HepG2 (cell line): Measurements from ENCODE around the gene HYAL2. TPM values are rescaled to one million over a fixed set of nuclear protein-coding genes. Genes with fewer than 3 reads are reported as not detected.
A peak's percentile ranks its signal among the peaks of the same experiment; 100 is the strongest.

Source experiments
- ATF7 ChIP-seq, 2 experiments: fragments of 450-650 bp in 1 of 2; sonication (generic) in 1 of 2; formaldehyde crosslinking in 1 of 2; IDR thresholded peaks; 2 replicates each; pipeline versions ENCODE4 v1.4.0 to v1.6.1; 2016 to 2020; ENCODE audit warnings: antibody characterized with exemption in 1 of 2, mild to moderate bottlenecking in 1 of 2, missing genetic modification reagents in 1 of 2
- ELF4 ChIP-seq: sonication (generic); formaldehyde crosslinking; IDR thresholded peaks from 2 replicates; pipeline ENCODE4 v1.5.0; 2020; ENCODE audit warnings: missing genetic modification reagents, mild to moderate bottlenecking, moderate library complexity, borderline replicate concordance
- GLI4 ChIP-seq: sonication (generic); formaldehyde crosslinking; IDR thresholded peaks from 2 replicates; pipeline ENCODE4 v1.5.1; 2020; ENCODE audit warnings: missing genetic modification reagents, mild to moderate bottlenecking, moderate library complexity, borderline replicate concordance
- IRX3 ChIP-seq: sonication (generic); formaldehyde crosslinking; IDR thresholded peaks from 2 replicates; pipeline ENCODE4 v1.8.1; 2023; ENCODE audit warnings: mild to moderate bottlenecking, low read depth, missing genetic modification reagents, borderline replicate concordance
- MEIS2 ChIP-seq: sonication (generic); formaldehyde crosslinking; IDR thresholded peaks from 2 replicates; pipeline ENCODE4 v1.9.0; 2021; ENCODE audit warnings: mild to moderate bottlenecking, missing genetic modification reagents
- PCBP2 ChIP-seq: fragments of 200-400 bp; formaldehyde crosslinking; optimal IDR thresholded peaks from 2 replicates; pipeline ENCODE3; 2018; ENCODE audit warnings: low read length, low read depth; ENCODE audit not compliant: poor library complexity, severe bottlenecking
- RCOR2 ChIP-seq: IDR thresholded peaks from 2 replicates; pipeline ENCODE4 v1.6.1; 2016; ENCODE audit warnings: missing biosample characterization, missing genetic modification reagents
- SAP130 ChIP-seq: IDR thresholded peaks from 2 replicates; pipeline ENCODE4 v1.6.1; 2016; ENCODE audit warnings: low read depth
- SIN3A ChIP-seq: IDR thresholded peaks from 2 replicates; pipeline ENCODE4 v1.6.1; 2011; ENCODE audit warnings: low read depth, mild to moderate bottlenecking, control low read depth, low read length, borderline replicate concordance
- SOX13 ChIP-seq, 3 experiments: fragments of 450-650 bp in 1 of 3; sonication (generic) in 1 of 3; formaldehyde crosslinking in 1 of 3; IDR thresholded peaks in 2 of 3; conservative IDR thresholded peaks in 1 of 3; 2 replicates each; pipeline versions ENCODE4 v1.5.0 to v1.6.1; 2016 to 2020; ENCODE audit warnings: antibody characterized with exemption in 1 of 3, mild to moderate bottlenecking in 1 of 3, missing compliant biosample characterization in 1 of 3, missing genetic modification reagents in 1 of 3, moderate library complexity in 1 of 3
- ZBTB7A ChIP-seq: sonication (generic); formaldehyde crosslinking; IDR thresholded peaks from 2 replicates; pipeline ENCODE4 v1.8.0; 2022; ENCODE audit warnings: mild to moderate bottlenecking, missing genetic modification reagents
- ZNF382 ChIP-seq: sonication (generic); formaldehyde crosslinking; IDR thresholded peaks from 2 replicates; pipeline ENCODE4 v1.5.0; 2020; ENCODE audit warnings: missing genetic modification reagents, mild to moderate bottlenecking, borderline replicate concordance
- ZNF451 ChIP-seq: sonication (generic); formaldehyde crosslinking; IDR thresholded peaks from 2 replicates; pipeline ENCODE4 v1.5.0; 2020; ENCODE audit warnings: mild to moderate bottlenecking, missing genetic modification reagents
- ZNF563 ChIP-seq: sonication (generic); formaldehyde crosslinking; IDR thresholded peaks from 2 replicates; pipeline ENCODE4 v1.8.0; 2022; ENCODE audit warnings: mild to moderate bottlenecking, moderate library complexity, missing genetic modification reagents
- ZNF616 ChIP-seq: sonication (generic); formaldehyde crosslinking; IDR thresholded peaks from 2 replicates; pipeline ENCODE4 v1.5.0; 2020; ENCODE audit warnings: low read depth, mild to moderate bottlenecking, missing genetic modification reagents
- ZNF879 ChIP-seq: sonication (generic); formaldehyde crosslinking; IDR thresholded peaks from 2 replicates; pipeline ENCODE4 v1.8.1; 2023; ENCODE audit warnings: missing genetic modification reagents
- polyA plus RNA-seq, 8 experiments: library from polyadenylated mRNA; depleted of rRNA in 3 of 8; stranded (reverse) in 7 of 8; unstranded in 1 of 8; fragments of >200 nt; fragmentation: Illumina TruSeq in 4 of 8; extraction: Trizol in 4 of 8; gene quantifications; 2 replicates each; pipeline versions ENCODE4 v1.2.1 to v1.2.3, GENCODE V29; 2011 to 2016; ENCODE audit warnings: low read depth in 4 of 8, missing spikeins in 1 of 8, mixed read lengths in 1 of 8; ENCODE audit not compliant: insufficient read depth in 1 of 8
- total RNA-seq, 5 experiments: library from RNA; depleted of rRNA; stranded (reverse); fragments of >200 nt; fragmentation: Illumina TruSeq; extraction: Trizol; gene quantifications; 2 replicates each; pipeline ENCODE4 v1.2.3, GENCODE V29; 2016; ENCODE audit warnings: low read depth in 1 of 5
- TF ChIP-seq, protein P1 (sequence below): sonication (generic); formaldehyde crosslinking; conservative IDR thresholded peaks from 2 replicates; pipeline ENCODE4 v1.4.0; 2020; ENCODE audit warnings: missing genetic modification reagents
- TF ChIP-seq, protein P2 (sequence below): sonication (generic); formaldehyde crosslinking; IDR thresholded peaks from 2 replicates; pipeline ENCODE4 v1.9.0; 2021; ENCODE audit warnings: mild to moderate bottlenecking, missing genetic modification reagents

Gene HYAL2
- total and polyA plus RNA-seq, 2 of the 13 experiments (the other 11 are each of a cell fraction or from before 2014, with no cell fraction given) = 76.2 to 102 TPM

GRCh38 chr3:50271314-50271936 is 51.1 kb downstream of the HYAL2 start (continued):
- TF ChIP-seq, protein P1, sequence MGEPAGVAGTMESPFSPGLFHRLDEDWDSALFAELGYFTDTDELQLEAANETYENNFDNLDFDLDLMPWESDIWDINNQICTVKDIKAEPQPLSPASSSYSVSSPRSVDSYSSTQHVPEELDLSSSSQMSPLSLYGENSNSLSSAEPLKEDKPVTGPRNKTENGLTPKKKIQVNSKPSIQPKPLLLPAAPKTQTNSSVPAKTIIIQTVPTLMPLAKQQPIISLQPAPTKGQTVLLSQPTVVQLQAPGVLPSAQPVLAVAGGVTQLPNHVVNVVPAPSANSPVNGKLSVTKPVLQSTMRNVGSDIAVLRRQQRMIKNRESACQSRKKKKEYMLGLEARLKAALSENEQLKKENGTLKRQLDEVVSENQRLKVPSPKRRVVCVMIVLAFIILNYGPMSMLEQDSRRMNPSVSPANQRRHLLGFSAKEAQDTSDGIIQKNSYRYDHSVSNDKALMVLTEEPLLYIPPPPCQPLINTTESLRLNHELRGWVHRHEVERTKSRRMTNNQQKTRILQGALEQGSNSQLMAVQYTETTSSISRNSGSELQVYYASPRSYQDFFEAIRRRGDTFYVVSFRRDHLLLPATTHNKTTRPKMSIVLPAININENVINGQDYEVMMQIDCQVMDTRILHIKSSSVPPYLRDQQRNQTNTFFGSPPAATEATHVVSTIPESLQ = no peak
- TF ChIP-seq SOX13 (IDR thresholded peaks at IDR 0.05) (no peak), SOX13 (CRISPR knock-in tag; conservative IDR thresholded peaks at IDR 0.05 in 1 of 2, IDR thresholded peaks at IDR 0.05 in 1 of 2) (peak in 1 of 2 experiments; percentile 54; a peak in 2 of 4 replicates), RCOR2 (CRISPR knock-in tag) (peak; percentile 40; the same call in 1 of the 2 replicates), IRX3 (CRISPR knock-in tag) (no peak), ELF4 (CRISPR knock-in tag) (no peak), PCBP2 (no peak), SIN3A (no peak; the same call in 1 of the 2 replicates), GLI4 (no peak), ZNF616 (CRISPR knock-in tag) (no peak), ZBTB7A (CRISPR knock-in tag) (no peak), ZNF879 (0 out of 2 replicates have a peak, but pooled peaks have one; percentile 23), ZNF382 (CRISPR knock-in tag) (no peak), ATF7 (IDR thresholded peaks at IDR 0.05) (no peak), ATF7 (CRISPR knock-in tag; IDR thresholded peaks at IDR 0.05) (no peak), ZNF563 (no peak), ZNF451 (CRISPR knock-in tag) (no peak), SAP130 (peak; percentile 79), MEIS2 (CRISPR knock-in tag) (no peak)
- TF ChIP-seq, protein P2, sequence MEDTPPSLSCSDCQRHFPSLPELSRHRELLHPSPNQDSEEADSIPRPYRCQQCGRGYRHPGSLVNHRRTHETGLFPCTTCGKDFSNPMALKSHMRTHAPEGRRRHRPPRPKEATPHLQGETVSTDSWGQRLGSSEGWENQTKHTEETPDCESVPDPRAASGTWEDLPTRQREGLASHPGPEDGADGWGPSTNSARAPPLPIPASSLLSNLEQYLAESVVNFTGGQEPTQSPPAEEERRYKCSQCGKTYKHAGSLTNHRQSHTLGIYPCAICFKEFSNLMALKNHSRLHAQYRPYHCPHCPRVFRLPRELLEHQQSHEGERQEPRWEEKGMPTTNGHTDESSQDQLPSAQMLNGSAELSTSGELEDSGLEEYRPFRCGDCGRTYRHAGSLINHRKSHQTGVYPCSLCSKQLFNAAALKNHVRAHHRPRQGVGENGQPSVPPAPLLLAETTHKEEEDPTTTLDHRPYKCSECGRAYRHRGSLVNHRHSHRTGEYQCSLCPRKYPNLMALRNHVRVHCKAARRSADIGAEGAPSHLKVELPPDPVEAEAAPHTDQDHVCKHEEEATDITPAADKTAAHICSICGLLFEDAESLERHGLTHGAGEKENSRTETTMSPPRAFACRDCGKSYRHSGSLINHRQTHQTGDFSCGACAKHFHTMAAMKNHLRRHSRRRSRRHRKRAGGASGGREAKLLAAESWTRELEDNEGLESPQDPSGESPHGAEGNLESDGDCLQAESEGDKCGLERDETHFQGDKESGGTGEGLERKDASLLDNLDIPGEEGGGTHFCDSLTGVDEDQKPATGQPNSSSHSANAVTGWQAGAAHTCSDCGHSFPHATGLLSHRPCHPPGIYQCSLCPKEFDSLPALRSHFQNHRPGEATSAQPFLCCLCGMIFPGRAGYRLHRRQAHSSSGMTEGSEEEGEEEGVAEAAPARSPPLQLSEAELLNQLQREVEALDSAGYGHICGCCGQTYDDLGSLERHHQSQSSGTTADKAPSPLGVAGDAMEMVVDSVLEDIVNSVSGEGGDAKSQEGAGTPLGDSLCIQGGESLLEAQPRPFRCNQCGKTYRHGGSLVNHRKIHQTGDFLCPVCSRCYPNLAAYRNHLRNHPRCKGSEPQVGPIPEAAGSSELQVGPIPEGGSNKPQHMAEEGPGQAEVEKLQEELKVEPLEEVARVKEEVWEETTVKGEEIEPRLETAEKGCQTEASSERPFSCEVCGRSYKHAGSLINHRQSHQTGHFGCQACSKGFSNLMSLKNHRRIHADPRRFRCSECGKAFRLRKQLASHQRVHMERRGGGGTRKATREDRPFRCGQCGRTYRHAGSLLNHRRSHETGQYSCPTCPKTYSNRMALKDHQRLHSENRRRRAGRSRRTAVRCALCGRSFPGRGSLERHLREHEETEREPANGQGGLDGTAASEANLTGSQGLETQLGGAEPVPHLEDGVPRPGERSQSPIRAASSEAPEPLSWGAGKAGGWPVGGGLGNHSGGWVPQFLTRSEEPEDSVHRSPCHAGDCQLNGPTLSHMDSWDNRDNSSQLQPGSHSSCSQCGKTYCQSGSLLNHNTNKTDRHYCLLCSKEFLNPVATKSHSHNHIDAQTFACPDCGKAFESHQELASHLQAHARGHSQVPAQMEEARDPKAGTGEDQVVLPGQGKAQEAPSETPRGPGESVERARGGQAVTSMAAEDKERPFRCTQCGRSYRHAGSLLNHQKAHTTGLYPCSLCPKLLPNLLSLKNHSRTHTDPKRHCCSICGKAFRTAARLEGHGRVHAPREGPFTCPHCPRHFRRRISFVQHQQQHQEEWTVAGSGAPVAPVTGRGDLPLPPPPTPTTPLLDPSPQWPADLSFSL = no peak
